Fibroblast of lung (primary cell): Measurements from ENCODE around the gene DNAJC1. TPM values are rescaled to one million over a fixed set of nuclear protein-coding genes. Genes with fewer than 3 reads are reported as not detected.

Experiments used
- DNase-seq, 2 donors: peaks; one replicate each; pipeline versions ENCODE4 v3.0.0 to v3.0.0-alpha.2; 2010; ENCODE audit warnings: low read depth in 2 of 2
- H2AFZ ChIP-seq: 2 replicates; pipeline ENCODE4 v1.5.1; 2012; ENCODE audit warnings: low read length, control low read depth, inconsistent platforms
- H3K27ac ChIP-seq: 2 replicates; pipeline ENCODE4 v1.5.1; 2011; ENCODE audit warnings: low read length, control low read depth; ENCODE audit not compliant: insufficient read depth
- H3K27me3 ChIP-seq: 2 replicates; pipeline ENCODE4 v1.5.1; 2011; ENCODE audit warnings: mild to moderate bottlenecking, low read length; ENCODE audit not compliant: control insufficient read depth, insufficient read depth
- H3K36me3 ChIP-seq: 2 replicates; pipeline ENCODE4 v1.5.1; 2011; ENCODE audit warnings: low read length; ENCODE audit not compliant: control insufficient read depth, insufficient read depth
- H3K4me1 ChIP-seq: 2 replicates; pipeline ENCODE4 v1.5.1; 2011; ENCODE audit warnings: low read length; ENCODE audit not compliant: control insufficient read depth, insufficient read depth; ENCODE audit errors: extremely low read depth
- H3K4me2 ChIP-seq: 2 replicates; pipeline ENCODE4 v1.5.1; 2011; ENCODE audit warnings: low read length, control low read depth; ENCODE audit not compliant: insufficient read depth; ENCODE audit errors: extremely low read depth
- H3K4me3 ChIP-seq, 4 experiments: fragments of 200-600 bp in 1 of 4; sonication (generic) in 1 of 4; replicated peaks in 1 of 4; 2 replicates each; pipeline ENCODE4 v1.5.1; 2011 to 2016; ENCODE audit warnings: low read length in 4 of 4, low read depth in 3 of 4, mild to moderate bottlenecking in 3 of 4, control low read depth in 2 of 4, inconsistent platforms in 1 of 4, mixed read lengths in 1 of 4; ENCODE audit not compliant: insufficient read depth in 1 of 4; ENCODE audit errors: control extremely low read depth in 1 of 4
- H3K79me2 ChIP-seq: 2 replicates; pipeline ENCODE4 v1.5.1; 2012; ENCODE audit warnings: mild to moderate bottlenecking, low read length, inconsistent platforms; ENCODE audit not compliant: control insufficient read depth, insufficient read depth
- H3K9ac ChIP-seq: 2 replicates; pipeline ENCODE4 v1.5.1; 2011; ENCODE audit warnings: mild to moderate bottlenecking, low read length, control low read depth; ENCODE audit not compliant: insufficient read depth
- H3K9me3 ChIP-seq: 2 replicates; pipeline ENCODE4 v1.5.1; 2012; ENCODE audit warnings: low read depth, low read length; ENCODE audit not compliant: control insufficient read depth, insufficient read depth
- H4K20me1 ChIP-seq: 2 replicates; pipeline ENCODE4 v1.5.1; 2011; ENCODE audit warnings: low read length; ENCODE audit not compliant: control insufficient read depth, insufficient read depth; ENCODE audit errors: extremely low read depth
- EZH2 ChIP-seq: IDR thresholded peaks from 2 replicates; pipeline ENCODE4 v1.5.1; 2012; ENCODE audit warnings: low read length, control low read depth, mild to moderate bottlenecking; ENCODE audit errors: missing control alignments
- polyA plus RNA-seq, 2 donors: library from polyadenylated mRNA; depleted of rRNA in 1 of 2; stranded (reverse) in 1 of 2; unstranded in 1 of 2; fragments of >200 nt; gene quantifications; 2 replicates each; pipeline ENCODE4 v1.2.1, GENCODE V29; 2011 to 2012; ENCODE audit warnings: missing spikeins in 1 of 2
- total RNA-seq: library from RNA; depleted of rRNA; stranded (reverse); fragments of >200 nt; gene quantifications from 2 replicates; pipeline ENCODE4 v1.2.1, GENCODE V29; 2014
- TF ChIP-seq, protein P1 (sequence below), 2 donors: IDR thresholded peaks in 1 of 2; conservative IDR thresholded peaks in 1 of 2; 1 replicate in 1 of 2; 2 replicates in 1 of 2; pipeline ENCODE4 v1.5.1; 2011 to 2012; ENCODE audit warnings: low read length in 2 of 2, control low read depth in 1 of 2, inconsistent platforms in 1 of 2, low read depth in 1 of 2, mild to moderate bottlenecking in 1 of 2

The DNAJC1 gene
- total and polyA plus RNA-seq, 2 donors (not counting 1 experiment from before 2014, with no cell fraction given): 27.7 to 46.2 TPM

- no peaks in the 10 kb centered on the region for H3K4me1 ChIP-seq
- H3K36me3 ChIP-seq: no peaks in the 10 kb centered on the region
- DNase-seq: no peak
- TF ChIP-seq, protein P1, sequence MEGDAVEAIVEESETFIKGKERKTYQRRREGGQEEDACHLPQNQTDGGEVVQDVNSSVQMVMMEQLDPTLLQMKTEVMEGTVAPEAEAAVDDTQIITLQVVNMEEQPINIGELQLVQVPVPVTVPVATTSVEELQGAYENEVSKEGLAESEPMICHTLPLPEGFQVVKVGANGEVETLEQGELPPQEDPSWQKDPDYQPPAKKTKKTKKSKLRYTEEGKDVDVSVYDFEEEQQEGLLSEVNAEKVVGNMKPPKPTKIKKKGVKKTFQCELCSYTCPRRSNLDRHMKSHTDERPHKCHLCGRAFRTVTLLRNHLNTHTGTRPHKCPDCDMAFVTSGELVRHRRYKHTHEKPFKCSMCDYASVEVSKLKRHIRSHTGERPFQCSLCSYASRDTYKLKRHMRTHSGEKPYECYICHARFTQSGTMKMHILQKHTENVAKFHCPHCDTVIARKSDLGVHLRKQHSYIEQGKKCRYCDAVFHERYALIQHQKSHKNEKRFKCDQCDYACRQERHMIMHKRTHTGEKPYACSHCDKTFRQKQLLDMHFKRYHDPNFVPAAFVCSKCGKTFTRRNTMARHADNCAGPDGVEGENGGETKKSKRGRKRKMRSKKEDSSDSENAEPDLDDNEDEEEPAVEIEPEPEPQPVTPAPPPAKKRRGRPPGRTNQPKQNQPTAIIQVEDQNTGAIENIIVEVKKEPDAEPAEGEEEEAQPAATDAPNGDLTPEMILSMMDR (conservative IDR thresholded peaks at IDR 0.05 in 1 of 2, IDR thresholded peaks at IDR 0.05 in 1 of 2; ENCODE audit: low read depth in 1 of 2, low read length in 2 of 2): no peak
- no peak for TF ChIP-seq EZH2
- H3K9ac ChIP-seq: no peak overlapping the region
- H3K27ac ChIP-seq: no peak overlapping the region
- no peak overlapping the region for H2AFZ ChIP-seq
- H3K79me2 ChIP-seq: no peaks in the 10 kb centered on the region
- no peaks in the 10 kb centered on the region for H3K9me3 ChIP-seq
- H3K4me3 ChIP-seq: no peak overlapping the region
- H3K27me3 ChIP-seq: no peaks in the 10 kb centered on the region
- no peaks in the 10 kb centered on the region for H4K20me1 ChIP-seq
- no peak overlapping the region for H3K4me2 ChIP-seq
These were observed 249.8 kb downstream of the DNAJC1 start for GRCh38 chr10:21753497-21754270.

DNA sequence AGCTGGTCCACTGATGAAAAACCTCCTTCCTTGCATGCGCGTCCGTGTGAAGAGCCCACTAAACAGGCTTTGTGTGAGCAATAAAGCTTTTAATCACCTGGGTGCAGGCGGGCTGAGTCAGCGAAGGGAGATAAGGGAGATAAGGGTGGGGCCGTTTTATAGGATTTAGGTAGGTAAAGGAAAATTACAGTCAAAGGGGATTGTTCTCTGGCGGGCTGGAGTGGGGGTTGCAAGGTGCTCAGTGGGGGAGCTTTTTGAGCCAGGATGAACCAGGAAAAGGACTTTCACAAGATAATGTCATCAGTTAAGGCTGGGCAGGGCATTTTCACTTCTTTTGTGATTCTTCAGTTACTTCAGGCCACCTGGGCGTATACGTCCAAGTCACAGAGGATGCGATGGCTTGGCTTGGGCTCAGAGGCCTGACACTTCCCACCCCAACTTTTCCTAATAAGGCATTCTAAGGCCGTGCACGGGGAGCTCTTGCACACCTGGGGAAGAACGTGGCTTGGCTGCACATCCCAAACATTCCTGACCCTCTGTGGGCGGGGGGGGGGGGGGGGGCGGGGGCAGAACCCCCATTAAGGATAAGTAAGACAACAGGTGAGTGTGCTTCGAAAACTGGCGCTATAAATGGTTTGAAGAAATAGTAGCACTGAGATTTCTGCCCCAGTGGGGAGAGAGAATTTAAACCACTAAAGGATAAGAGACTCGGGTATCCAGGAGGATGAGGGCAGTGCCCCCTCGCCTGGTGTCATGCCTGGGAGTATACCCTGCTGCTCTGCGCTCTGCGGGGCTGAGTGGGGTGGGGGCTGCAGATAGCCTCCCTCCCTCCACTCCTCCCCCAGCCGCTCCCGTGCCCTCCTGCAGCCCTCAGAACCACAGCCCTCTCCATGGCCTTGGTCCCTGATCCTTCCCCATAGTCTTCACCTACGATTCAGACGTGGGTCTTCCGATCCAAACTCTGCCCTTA, 251.9 kb downstream of the DNAJC1 start:
- no peak overlapping the region for H3K27ac ChIP-seq
- no peaks in the 10 kb centered on the region for H3K27me3 ChIP-seq
- no peaks in the 10 kb centered on the region for H3K9me3 ChIP-seq
- no peak overlapping the region for H2AFZ ChIP-seq
- no peak overlapping the region for H3K9ac ChIP-seq
- H4K20me1 ChIP-seq: no peaks in the 10 kb centered on the region
- no peaks in the 10 kb centered on the region for H3K36me3 ChIP-seq
- no peak overlapping the region for H3K4me3 ChIP-seq
- H3K4me1 ChIP-seq: no peaks in the 10 kb centered on the region
- H3K4me2 ChIP-seq: no peak overlapping the region
- DNase-seq: no peak
- no peaks in the 10 kb centered on the region for H3K79me2 ChIP-seq
- TF ChIP-seq, protein P1 (conservative IDR thresholded peaks at IDR 0.05 in 1 of 2, IDR thresholded peaks at IDR 0.05 in 1 of 2; ENCODE audit: low read depth in 1 of 2, low read length in 2 of 2): no peak
- no peak for TF ChIP-seq EZH2

DNA sequence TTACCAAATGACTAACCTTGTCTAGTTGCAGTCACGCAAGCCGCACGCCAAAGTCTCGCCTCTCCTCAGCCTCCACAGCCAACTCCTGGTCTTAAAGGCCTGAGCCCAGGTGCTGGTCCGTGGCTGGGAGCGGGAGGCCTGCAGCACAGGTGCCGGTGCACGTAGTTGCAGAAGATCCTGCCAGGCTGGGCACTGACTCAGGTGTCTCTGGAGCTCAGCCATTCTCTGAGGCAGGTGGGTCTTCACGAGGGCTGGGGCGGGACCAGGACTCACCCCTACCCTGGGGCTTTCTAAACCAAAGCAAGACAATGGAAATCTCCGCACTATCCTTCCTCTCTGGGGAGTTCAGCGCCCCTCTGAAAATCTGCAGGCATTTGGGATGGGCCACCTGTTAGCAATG, 253.1 kb downstream of the DNAJC1 start:
- H3K36me3 ChIP-seq: no peaks in the 10 kb centered on the region
- no peaks in the 10 kb centered on the region for H3K27me3 ChIP-seq
- no peak overlapping the region for H2AFZ ChIP-seq
- DNase-seq: no peak
- H4K20me1 ChIP-seq: no peaks in the 10 kb centered on the region
- no peak overlapping the region for H3K9ac ChIP-seq
- TF ChIP-seq, protein P1 (conservative IDR thresholded peaks at IDR 0.05 in 1 of 2, IDR thresholded peaks at IDR 0.05 in 1 of 2; ENCODE audit: low read depth in 1 of 2, low read length in 2 of 2): no peak
- TF ChIP-seq EZH2: no peak
- no peaks in the 10 kb centered on the region for H3K9me3 ChIP-seq
- no peak overlapping the region for H3K4me3 ChIP-seq
- H3K4me2 ChIP-seq: no peak overlapping the region
- H3K79me2 ChIP-seq: no peaks in the 10 kb centered on the region
- no peak overlapping the region for H3K27ac ChIP-seq
- H3K4me1 ChIP-seq: no peaks in the 10 kb centered on the region
